Epithelial cell of prostate (primary cell): Measurements from ENCODE around the gene MCMBP.
"Not testable (repeated sequence)": the region's sequence is repeated elsewhere in the genome, so short reads cannot be mapped to it uniquely, and the experiment has no call there.

Source experiments
- DNase-seq: peaks from one replicate; pipeline ENCODE4 v3.0.0-alpha.2; 2011; ENCODE audit warnings: low read depth, low spot score
- H3K27ac ChIP-seq: fragments of 450-650 bp; 2 replicates; pipeline ENCODE4 v1.5.1; 2017; ENCODE audit warnings: mild to moderate bottlenecking

The MCMBP gene

GRCh38 chr10:119872610-119872859 is at the start of gene MCMBP:
Gene MCMBP (minus strand): TSS chr10:119872843. CDS start chr10:119872584, 259 bp downstream.
- peak within 1 kb of the TSS; percentile 69 for H3K27ac ChIP-seq
- DNase-seq: no peak

GRCh38 chr10:119919826-119920225 is 47.2 kb upstream of the MCMBP start:
- H3K27ac ChIP-seq: no peak overlapping the region
- DNase-seq: no peak

GRCh38 chr10:119919271-119919670 is 46.6 kb upstream of the MCMBP start:
- H3K27ac ChIP-seq: no peak overlapping the region
- DNase-seq: no peak

- no peak for DNase-seq
- no peak overlapping the region for H3K27ac ChIP-seq
Observed at GRCh38 chr10:119917777-119918176, 45.1 kb upstream of the MCMBP start.

- no peak overlapping the region for H3K27ac ChIP-seq
- DNase-seq: no peak
Observed at GRCh38 chr10:119910689-119911088, 38.0 kb upstream of the MCMBP start.

- H3K27ac ChIP-seq: no peak overlapping the region
- DNase-seq: no peak
Observed at GRCh38 chr10:119908166-119908565, 35.5 kb upstream of the MCMBP start.

GRCh38 chr10:119907695-119908094 is 35.1 kb upstream of the MCMBP start:
- H3K27ac ChIP-seq, DNase-seq: not testable (repeated sequence)

GRCh38 chr10:119903946-119904666 is 31.5 kb upstream of the MCMBP start:
- no peak overlapping the region for H3K27ac ChIP-seq

GRCh38 chr10:119898577-119898976 is 25.9 kb upstream of the MCMBP start:
- H3K27ac ChIP-seq: no peak overlapping the region
- DNase-seq: no peak

More at GRCh38 chr10:119903946-119904666, 31.5 kb upstream of the MCMBP start:
- DNase-seq: no peak

- peak overlapping the region; percentile 64 for H3K27ac ChIP-seq
Observed at GRCh38 chr10:119896937-119897770, 24.5 kb upstream of the MCMBP start.

GRCh38 chr10:119896061-119896655 is 23.5 kb upstream of the MCMBP start:
- peak overlapping the region; percentile 64 for H3K27ac ChIP-seq
- DNase-seq: peak; percentile 70

More at GRCh38 chr10:119896937-119897770, 24.5 kb upstream of the MCMBP start:
- DNase-seq: no peak

GRCh38 chr10:119893845-119894427 is 21.3 kb upstream of the MCMBP start:
- H3K27ac ChIP-seq: no peak overlapping the region
- DNase-seq: no peak

- DNase-seq: no peak
- H3K27ac ChIP-seq: peak overlapping the region; percentile 56
Observed at GRCh38 chr10:119893074-119893473, 20.4 kb upstream of the MCMBP start.

GRCh38 chr10:119892188-119893065 is 19.8 kb upstream of the MCMBP start, which contains the start of gene SEC23IP:
Gene SEC23IP (plus strand): TSS chr10:119892730. CDS start chr10:119892783, 53 bp downstream.
- peak; percentile 67 for DNase-seq
- H3K27ac ChIP-seq: peak within 1 kb of the TSS; percentile 56

- peak overlapping the region; percentile 56 for H3K27ac ChIP-seq
- not testable (repeated sequence) for DNase-seq
Observed at GRCh38 chr10:119891849-119892187, 19.2 kb upstream of the MCMBP start.

- not testable (repeated sequence) for DNase-seq, H3K27ac ChIP-seq
Observed at GRCh38 chr10:119890307-119890706, 17.7 kb upstream of the MCMBP start.

GRCh38 chr10:119889201-119889600 is 16.6 kb upstream of the MCMBP start:
- not testable (repeated sequence) for DNase-seq, H3K27ac ChIP-seq

- not testable (repeated sequence) for DNase-seq, H3K27ac ChIP-seq
Observed at GRCh38 chr10:119888715-119889114, 16.1 kb upstream of the MCMBP start.

GRCh38 chr10:119886070-119886469 is 13.4 kb upstream of the MCMBP start:
- DNase-seq: not testable (repeated sequence)

More at GRCh38 chr10:119886070-119886469, 13.4 kb upstream of the MCMBP start:
- not testable (repeated sequence) for H3K27ac ChIP-seq
